GDM1 (cell line): ENCODE data around the gene NPY4R2.
"Not testable (repeated sequence)": the region's sequence is repeated elsewhere in the genome, so short reads cannot be mapped to it uniquely, and the experiment has no call there.

Experiments used
- DNase-seq: peaks from one replicate; lab custom pipeline; 2025; lab: John Stamatoyannopoulos, UW

NPY4R2 gene

GRCh38 chr10:47918475-47918874 lies at the start of gene NPY4R2:
NPY4R2 (plus strand) TSS chr10:47918662; CDS start chr10:47921988, 3,326 bp downstream.
- DNase-seq, result not testable (repeated sequence)

DNA sequence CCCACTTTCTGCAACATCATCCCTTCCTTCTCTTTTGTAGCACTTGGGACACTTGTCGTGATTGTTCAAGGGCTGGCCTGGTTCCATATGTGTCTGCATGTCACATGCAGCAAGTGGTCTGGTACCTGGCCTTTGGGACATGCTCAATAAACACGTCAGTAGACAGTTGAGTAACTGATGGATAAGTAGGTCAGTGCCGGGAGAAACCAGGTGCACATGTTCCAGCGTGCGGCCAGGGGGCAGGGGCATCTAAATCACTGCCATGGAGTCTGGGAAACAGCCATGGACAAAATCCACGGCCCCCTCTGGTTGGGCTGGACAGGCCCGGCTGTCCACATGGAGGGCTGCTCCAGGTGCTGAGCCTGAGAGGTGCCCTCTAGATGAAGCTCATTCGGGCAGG lies 47.6 kb upstream of the NPY4R2 start:
- DNase-seq, result not testable (repeated sequence)

DNA sequence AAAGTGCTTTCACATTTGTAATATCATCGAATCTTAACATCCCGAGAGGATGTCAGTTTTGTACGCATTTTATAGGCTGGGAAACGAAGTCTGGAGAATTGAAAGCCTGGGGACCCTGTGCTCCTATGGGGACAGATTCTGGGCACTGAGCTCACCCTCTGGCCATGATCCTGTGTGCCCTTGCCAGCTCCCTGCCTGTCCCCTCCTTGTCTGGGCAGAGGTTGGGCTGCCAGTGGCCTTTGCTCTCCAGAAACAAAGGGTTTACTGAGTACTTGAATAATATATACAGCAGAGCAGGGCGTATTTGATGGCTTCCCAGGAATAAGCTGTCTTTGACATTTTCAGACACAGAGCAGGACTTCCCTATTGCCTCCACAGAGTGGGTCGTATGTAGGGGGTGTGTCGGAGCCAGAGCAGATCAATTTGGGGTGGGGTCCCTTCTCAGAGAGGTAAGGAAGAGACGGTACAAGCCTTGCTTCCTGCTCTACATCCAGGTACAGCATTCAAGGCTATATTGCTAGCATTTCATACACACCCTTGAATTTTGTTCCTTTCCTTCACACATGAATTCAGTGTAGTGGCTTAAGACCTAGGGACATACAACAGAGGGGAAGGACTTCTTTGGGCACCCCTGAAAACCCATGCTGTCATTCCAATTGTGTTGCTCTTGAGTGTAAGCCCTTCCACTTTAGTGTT lies 46.8 kb upstream of the NPY4R2 start:
- not testable (repeated sequence) for DNase-seq

DNA sequence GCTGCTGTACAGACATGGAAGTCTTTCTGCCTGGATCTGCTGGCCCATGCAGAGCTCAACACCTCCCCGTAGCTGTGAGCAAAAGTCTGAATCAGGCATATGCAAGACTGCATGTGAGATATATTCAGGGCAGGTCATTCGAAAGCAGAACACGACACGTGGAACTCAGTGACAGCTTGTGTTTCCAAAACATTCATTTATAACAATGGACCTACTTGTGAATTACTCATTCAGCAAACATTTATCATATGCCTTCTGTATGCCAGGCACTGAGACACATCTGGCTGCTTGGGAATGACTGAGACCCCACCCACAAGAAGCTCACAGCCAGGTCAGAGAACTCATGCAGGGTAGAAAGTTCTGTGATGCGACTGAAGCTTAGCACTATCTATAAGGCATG lies 46.2 kb upstream of the NPY4R2 start:
- not testable (repeated sequence) for DNase-seq

DNA sequence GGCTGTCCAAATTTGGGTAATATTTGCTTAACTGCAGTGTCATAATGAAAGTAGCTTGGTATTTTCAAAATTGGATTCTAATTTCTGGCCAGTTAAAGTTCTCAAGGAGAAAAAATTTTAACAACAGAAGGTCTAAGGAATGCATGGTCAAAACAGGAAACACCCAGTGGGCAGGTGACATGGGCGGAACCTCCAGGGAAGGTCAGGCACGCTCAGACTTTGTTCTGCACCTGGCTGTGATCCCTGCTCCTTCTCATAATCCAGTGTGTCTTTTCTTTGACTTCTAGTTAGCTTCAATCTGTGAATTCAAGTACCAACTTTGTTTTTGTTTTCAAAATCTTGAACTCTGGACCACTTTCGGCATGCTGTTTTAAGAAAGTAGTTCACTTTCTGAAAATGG lies 34.2 kb upstream of the NPY4R2 start:
- not testable (repeated sequence) for DNase-seq

DNA sequence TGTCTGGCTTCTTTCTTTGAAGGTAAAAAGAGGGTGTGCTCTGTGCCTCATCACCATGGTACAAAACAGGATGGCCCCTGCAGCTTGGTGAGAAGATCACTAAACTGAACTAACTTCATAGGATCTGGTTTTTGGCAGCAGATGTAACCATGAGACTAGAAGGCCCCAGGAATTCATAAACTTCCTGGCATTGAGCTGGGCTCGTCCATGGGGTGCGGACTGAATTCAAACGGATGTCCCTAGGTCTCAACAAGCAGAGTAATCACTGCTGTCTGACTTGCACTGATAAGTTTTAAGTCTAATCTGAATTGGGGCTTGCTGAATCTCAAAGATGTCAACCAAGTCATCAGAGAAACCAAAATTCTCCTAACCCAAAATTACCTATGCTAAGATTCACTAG lies 33.5 kb upstream of the NPY4R2 start:
- not testable (repeated sequence) for DNase-seq

DNA sequence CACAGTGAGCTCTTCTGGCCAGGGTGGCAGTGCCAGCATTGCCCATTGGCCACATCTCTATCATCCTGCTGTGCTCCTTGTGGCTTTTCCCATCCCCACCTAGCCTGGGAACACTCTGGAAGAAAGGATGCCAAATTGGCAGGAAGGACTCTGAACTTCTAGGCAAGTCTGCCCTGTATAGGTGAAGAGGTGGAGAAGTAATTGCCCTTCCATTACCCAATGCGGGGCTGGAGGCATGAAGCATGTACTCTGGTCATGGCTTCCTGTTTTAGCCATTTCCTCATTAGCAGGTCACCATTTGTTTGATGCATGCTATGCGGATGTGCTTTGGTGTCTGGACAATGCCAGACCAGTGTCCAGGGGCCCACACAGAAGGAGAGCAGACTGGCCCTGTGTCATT lies 32.1 kb upstream of the NPY4R2 start:
- not testable (repeated sequence) for DNase-seq

- not testable (repeated sequence) for DNase-seq
These were observed 31.6 kb upstream of the NPY4R2 start for GRCh38 chr10:47886827-47887226.

GRCh38 chr10:47890737-47891136 lies 27.7 kb upstream of the NPY4R2 start:
- not testable (repeated sequence) for DNase-seq

DNA sequence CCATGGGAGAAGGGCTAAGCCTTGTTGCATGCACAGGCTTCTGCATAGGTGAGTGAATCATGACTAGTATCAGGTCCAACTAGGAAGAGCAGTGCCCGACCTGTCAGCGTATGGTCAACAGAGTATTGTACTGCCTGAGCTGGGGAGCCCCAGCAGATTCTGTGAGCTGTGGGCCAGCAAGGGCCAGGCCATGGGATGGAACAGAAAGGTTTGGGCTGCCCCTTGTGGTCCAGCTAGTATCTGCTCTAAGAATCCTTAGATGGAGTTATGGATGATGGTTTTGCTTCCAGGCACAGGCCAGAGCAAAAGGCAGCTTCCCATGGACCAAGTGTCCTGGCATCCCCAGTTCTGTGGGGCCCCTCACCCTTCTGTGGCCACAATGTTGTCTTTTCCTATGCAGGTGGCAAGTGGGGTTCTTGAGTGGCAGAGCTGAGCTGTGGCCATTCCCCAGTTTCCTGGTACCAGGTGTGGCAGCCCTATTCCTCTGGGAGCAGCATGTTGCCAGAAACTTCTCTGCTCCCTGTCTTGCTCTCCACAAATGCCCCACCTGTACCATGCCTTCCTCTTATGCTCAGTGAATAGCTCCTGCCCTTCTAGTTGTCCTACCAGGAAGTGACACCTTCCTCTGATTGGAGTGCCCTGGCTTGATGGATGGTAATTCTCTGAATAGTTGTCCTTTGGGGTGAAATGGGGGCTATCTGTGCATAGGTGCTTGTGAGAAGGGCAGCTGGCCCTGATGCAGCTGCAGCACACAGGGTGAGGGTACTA lies 25.8 kb upstream of the NPY4R2 start:
- not testable (repeated sequence) for DNase-seq

GRCh38 chr10:47894571-47894970 lies 23.9 kb upstream of the NPY4R2 start:
- not testable (repeated sequence) for DNase-seq

- DNase-seq, result not testable (repeated sequence)
These were observed 20.6 kb upstream of the NPY4R2 start for GRCh38 chr10:47897813-47898212.

DNA sequence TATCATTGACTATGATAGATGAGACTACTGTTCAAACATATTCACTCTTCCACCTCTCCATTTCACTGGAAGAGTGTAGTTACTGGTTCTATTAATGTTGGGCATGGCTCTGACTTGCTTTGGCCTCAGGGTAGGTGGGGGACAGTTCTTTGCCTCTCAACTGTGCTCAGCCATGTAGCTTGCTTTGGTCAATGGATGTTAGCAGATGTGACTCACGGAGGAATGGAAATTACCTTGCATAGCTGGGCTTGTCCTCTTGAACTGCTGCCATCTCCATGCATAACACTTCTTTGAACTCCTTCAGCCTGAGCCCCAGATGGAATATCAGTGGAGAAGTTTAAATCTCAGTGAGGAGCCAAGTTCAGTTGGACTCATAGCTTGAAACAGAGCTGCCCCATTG lies 9.1 kb upstream of the NPY4R2 start:
- DNase-seq, result not testable (repeated sequence)

- DNase-seq, result not testable (repeated sequence)
These were observed 8.0 kb upstream of the NPY4R2 start for GRCh38 chr10:47910486-47910885.

DNA sequence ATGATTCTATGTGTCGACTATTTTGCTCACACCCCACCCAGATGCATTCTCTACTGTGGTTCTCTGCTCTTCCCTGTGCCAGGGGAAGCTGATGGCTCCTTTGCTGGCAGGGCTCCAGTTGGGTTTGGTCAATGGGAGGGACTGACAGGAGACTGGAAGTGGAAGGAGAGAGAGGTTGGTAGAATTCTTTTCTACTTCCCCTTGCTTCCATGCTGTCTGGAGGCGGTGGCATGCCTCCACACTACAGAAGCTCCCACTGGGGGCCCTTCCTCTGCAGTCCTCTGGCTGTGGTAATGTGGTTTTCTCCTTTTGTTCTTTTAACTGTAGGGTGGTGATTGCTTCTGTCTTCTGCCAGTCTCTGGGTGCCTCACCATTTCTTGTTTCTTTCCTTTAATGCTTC lies 4.4 kb upstream of the NPY4R2 start:
- not testable (repeated sequence) for DNase-seq

DNA sequence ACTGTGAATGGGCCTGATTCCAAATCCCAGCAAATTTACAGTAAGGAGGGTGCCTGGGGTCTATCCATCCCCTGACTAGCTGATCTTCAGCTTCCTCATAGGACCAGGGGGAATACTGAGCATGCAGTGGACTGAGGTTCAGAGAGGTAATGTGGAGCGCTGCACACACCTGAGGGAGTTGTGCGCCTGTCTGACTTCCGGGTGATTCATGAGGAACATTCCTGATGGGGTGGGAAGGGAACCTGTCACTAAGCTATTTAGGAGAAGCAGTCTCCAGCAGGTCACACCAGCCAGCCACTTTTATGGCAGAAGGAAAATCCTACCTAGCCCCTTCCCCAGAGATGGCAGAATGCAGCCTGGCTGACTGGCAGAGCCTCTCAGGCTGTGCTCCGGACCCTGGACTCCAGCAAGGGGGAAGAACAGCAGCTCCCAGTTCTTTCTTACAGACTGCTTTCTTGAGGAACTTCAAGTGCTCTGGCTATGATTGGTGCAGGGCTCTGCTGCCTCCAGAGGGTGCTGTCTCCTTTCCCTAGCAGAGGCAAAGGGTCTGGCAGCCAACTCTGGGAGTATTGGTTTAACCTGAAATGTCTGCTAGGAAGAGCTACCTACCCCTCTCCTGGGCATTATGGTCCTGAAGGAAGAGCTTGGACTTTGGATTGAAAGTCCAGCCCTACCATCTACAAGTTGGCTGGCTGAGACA lies 2.5 kb upstream of the NPY4R2 start:
- not testable (repeated sequence) for DNase-seq

GRCh38 chr10:47920610-47921009 lies 2.1 kb downstream of the NPY4R2 start:
- DNase-seq, result not testable (repeated sequence)

DNA sequence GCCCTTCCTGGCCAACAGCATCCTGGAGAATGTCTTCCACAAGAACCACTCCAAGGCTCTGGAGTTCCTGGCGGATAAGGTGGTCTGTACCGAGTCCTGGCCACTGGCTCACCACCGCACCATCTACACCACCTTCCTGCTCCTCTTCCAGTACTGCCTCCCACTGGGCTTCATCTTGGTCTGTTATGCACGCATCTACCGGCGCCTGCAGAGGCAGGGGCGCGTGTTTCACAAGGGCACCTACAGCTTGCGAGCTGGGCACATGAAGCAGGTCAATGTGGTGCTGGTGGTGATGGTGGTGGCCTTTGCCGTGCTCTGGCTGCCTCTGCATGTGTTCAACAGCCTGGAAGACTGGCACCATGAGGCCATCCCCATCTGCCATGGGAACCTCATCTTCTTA lies 4.0 kb downstream of the NPY4R2 start:
- DNase-seq, result not testable (repeated sequence)

DNA sequence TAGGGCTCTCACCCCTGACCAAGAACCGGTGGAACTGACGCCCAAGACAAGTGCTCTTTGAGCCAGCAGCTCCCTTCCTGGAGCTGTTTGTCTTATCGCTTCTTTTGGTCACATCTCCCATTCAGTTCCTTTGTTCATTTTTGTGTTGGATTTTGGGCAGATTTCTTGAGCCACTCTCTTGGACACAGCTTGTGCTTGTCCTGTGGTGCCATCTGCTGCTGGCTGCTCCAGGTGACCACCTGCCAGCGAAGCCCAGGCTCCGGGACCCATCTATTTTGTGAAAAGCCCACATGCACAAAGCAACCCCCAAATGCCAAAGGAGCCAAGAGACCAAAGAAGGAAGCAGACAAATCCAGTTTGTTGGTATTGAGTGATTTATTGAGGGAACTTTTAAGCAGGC lies 6.2 kb downstream of the NPY4R2 start:
- not testable (repeated sequence) for DNase-seq

DNA sequence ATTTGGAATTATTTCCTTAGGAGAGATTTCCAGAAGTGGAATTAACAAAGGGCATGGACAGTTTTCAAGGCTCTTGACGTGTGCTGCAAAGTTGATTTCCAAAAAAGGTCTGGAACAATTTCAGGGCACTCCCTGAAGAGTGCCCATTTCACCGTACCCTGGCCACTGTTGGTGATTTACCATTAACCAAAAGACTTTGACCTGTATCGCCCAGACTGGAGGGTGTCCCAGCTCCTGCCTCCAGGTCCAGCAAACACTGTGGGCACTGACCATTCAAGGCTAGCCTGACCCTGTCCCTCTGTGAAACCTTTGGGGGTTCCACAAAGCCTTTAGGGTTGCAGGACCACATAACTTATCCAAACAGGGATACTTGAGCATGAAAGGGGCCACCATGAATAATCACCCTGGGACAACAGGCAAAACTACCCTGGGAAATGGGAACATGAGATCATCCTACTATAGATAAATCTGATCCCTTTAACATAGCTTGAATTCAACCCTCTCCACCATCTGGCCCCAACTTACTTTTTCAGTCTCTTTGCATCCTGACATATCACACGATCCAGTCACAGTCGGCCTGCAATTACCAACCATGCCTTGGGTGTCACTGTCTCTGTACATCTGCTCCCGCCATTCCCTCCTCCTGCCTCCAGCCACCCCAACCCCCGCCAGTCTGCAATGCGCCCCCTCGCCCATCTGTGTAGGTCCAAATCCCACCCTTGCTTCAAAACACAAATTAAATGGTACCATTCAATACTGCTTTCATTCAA lies 8.9 kb downstream of the NPY4R2 start:
- not testable (repeated sequence) for DNase-seq

DNA sequence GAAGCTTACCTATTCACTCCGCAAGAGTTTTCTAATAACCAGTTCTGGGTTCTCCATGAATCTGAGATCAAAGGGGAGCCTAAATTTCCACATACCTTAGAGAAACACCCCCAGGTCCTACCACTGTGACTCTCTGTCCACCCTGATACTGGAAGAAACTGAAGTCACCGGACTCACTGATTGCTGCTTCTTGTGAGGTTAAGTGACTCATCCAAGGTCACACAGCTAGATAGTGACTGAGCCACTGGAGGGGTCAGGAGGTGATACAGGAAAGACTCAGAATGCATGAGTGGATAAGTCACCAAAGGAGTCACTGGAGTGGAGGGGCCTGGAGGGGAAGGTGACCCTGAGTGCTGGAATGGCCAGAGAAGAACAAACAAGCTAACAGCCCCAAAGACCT lies 9.8 kb downstream of the NPY4R2 start:
- not testable (repeated sequence) for DNase-seq

GRCh38 chr10:47932824-47933223 lies 14.4 kb downstream of the NPY4R2 start:
- not testable (repeated sequence) for DNase-seq
